ENCODE data around the gene GRAMD1B.
"Not testable (repeated sequence)": the region's sequence is repeated elsewhere in the genome, so short reads cannot be mapped to it uniquely, and the experiment has no call there.

GRAMD1B gene

GRCh38 chr11:123452794-123453193, 22.7 kb downstream of the GRAMD1B start:
- Histone ChIP-seq H3K4me1 (ENCODE audit: control insufficient read depth, low read depth, low read length) (peaks cover 6% of the 10 kb centered on the region), H3K27me3 (ENCODE audit: control insufficient read depth, insufficient read depth, low read length) (no peaks in the 10 kb centered on the region), H3K9ac (ENCODE audit: low read length) (no peak overlapping the region), H3K4me3 (ENCODE audit: low read length) (no peak overlapping the region), H3K36me3 (ENCODE audit: control insufficient read depth, low read depth, low read length) (no peaks in the 10 kb centered on the region), H3K9me3 (ENCODE audit: control insufficient read depth, low read depth, low read length) (no peaks in the 10 kb centered on the region), H3K27ac (ENCODE audit: low read length) (no peak overlapping the region)

- H3K4me3 ChIP-seq (ENCODE audit: low read length): no peak overlapping the region
- H3K9ac ChIP-seq (ENCODE audit: low read length): no peak overlapping the region
- peaks cover 6% of the 10 kb centered on the region for H3K4me1 ChIP-seq (ENCODE audit: control insufficient read depth, low read depth, low read length)
- no peak overlapping the region for H3K27ac ChIP-seq (ENCODE audit: low read length)
- no peaks in the 10 kb centered on the region for H3K36me3 ChIP-seq (ENCODE audit: control insufficient read depth, low read depth, low read length)
- H3K27me3 ChIP-seq (ENCODE audit: control insufficient read depth, insufficient read depth, low read length): no peaks in the 10 kb centered on the region
- no peaks in the 10 kb centered on the region for H3K9me3 ChIP-seq (ENCODE audit: control insufficient read depth, low read depth, low read length)
These were observed 24.1 kb downstream of the GRAMD1B start for GRCh38 chr11:123454060-123454651.

DNA sequence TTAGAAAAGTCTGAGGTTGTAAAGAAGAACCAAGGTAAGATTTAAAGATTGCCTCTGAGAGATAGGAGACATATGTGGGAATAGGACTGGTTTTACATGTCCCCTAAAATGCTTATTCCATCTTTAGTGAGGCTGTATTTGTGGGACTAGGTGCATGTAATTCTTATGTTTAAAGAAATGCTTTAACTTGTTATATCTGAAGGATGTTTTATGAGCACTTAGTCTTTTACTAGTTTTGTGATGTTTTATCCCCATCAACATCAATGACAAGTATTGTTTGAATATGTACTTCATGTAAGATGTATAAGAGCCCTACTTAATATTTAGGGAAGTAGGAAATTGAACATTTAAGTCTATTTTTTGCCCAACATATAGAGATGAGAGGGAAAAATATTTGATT, 24.7 kb downstream of the GRAMD1B start:
- H3K27me3 ChIP-seq (ENCODE audit: control insufficient read depth, insufficient read depth, low read length): no peaks in the 10 kb centered on the region
- H3K27ac ChIP-seq (ENCODE audit: low read length): no peak overlapping the region
- no peak overlapping the region for H3K4me3 ChIP-seq (ENCODE audit: low read length)
- H3K9me3 ChIP-seq (ENCODE audit: control insufficient read depth, low read depth, low read length): no peaks in the 10 kb centered on the region
- H3K36me3 ChIP-seq (ENCODE audit: control insufficient read depth, low read depth, low read length): no peaks in the 10 kb centered on the region
- H3K4me1 ChIP-seq (ENCODE audit: control insufficient read depth, low read depth, low read length): peaks cover 6% of the 10 kb centered on the region
- H3K9ac ChIP-seq (ENCODE audit: low read length): no peak overlapping the region

DNA sequence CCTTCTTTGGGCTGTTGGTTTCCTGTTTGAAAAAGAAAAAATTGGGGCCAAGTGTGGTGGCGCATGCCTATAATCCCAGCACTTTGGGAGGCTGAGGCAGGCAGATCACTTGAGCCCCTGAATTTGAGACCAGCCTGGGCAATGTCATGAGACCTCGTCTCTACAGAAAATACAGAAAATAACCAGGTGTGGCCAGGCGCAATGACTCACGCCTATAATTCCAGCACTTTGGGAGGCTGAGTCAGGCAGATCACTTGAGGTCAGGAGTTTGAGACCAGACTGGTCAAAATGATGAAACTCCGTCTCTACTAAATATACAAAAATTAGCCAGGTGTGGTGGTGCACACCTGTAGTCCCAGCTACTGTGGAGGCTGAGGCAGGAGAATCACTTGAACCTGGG, 26.4 kb downstream of the GRAMD1B start:
- not testable (repeated sequence) for H3K4me1 ChIP-seq (ENCODE audit: control insufficient read depth, low read depth, low read length); H3K4me3 ChIP-seq (ENCODE audit: low read length); H3K27me3 ChIP-seq (ENCODE audit: control insufficient read depth, insufficient read depth, low read length); H3K9ac ChIP-seq (ENCODE audit: low read length); H3K9me3 ChIP-seq (ENCODE audit: control insufficient read depth, low read depth, low read length); H3K27ac ChIP-seq (ENCODE audit: low read length); H3K36me3 ChIP-seq (ENCODE audit: control insufficient read depth, low read depth, low read length)

GRCh38 chr11:123457187-123457770, 27.2 kb downstream of the GRAMD1B start:
- Histone ChIP-seq H3K4me3 (ENCODE audit: low read length) (no peak overlapping the region), H3K9me3 (ENCODE audit: control insufficient read depth, low read depth, low read length) (no peaks in the 10 kb centered on the region), H3K9ac (ENCODE audit: low read length) (no peak overlapping the region), H3K27me3 (ENCODE audit: control insufficient read depth, insufficient read depth, low read length) (no peaks in the 10 kb centered on the region), H3K4me1 (ENCODE audit: control insufficient read depth, low read depth, low read length) (peaks cover 6% of the 10 kb centered on the region), H3K36me3 (ENCODE audit: control insufficient read depth, low read depth, low read length) (no peaks in the 10 kb centered on the region), H3K27ac (ENCODE audit: low read length) (no peak overlapping the region)

DNA sequence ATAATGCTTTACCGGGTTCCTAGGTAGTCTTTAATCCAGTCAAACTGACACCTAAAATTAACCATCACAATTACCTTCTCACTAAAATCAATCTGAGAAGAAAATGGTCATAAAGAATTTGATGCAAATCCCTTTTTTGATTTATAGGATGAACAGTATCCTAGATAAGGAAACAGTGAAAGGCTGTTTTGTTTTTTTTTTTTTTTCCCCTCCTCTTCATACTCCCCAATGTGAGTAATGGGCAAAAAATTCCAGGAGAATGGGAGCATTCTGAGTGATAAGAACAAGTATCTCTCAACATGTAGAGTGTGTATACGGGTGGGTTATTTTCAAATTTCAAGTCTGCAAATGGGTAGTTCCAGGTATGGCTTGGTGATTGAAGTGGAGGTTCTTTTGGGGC, 28.4 kb downstream of the GRAMD1B start:
- Histone ChIP-seq H3K4me1 (ENCODE audit: control insufficient read depth, low read depth, low read length) (peaks cover 6% of the 10 kb centered on the region), H3K9ac (ENCODE audit: low read length) (no peak overlapping the region), H3K27me3 (ENCODE audit: control insufficient read depth, insufficient read depth, low read length) (no peaks in the 10 kb centered on the region)

DNA sequence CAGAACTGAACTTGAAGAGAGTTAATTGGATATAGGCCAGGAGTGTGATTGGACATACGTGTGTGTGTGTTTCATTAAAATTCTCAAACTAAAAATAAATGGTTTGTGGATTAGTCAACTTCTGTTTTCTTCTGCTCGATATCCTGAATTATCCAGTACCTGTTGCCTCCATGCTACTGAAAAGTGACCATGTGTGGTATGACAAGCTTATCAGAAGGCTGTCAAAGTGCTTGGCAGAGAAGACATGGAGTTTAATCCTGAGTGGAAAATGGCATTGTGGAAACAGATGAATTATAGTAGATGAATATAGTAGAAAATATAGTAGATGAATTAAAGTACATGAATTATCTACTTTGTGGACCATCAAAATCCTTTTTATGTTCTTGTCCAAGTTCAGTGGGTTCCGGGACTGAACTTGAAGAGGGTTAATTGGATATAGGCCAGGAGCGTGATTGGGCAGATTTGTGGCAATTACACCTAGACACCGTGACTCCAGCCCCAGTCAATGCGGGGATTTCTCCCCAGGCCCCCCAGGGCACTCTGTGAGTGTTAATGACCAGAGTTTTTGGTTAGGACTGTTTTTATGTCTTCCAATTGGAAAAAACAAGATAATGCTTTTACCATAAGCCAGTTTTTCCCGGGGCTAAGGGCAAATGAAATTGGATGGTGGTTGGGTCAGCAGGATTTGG, 30.1 kb downstream of the GRAMD1B start:
- H3K9ac ChIP-seq (ENCODE audit: low read length): no peak overlapping the region
- no peaks in the 10 kb centered on the region for H3K4me1 ChIP-seq (ENCODE audit: control insufficient read depth, low read depth, low read length)
- H3K9me3 ChIP-seq (ENCODE audit: control insufficient read depth, low read depth, low read length): no peaks in the 10 kb centered on the region
- no peak overlapping the region for H3K4me3 ChIP-seq (ENCODE audit: low read length)
- no peaks in the 10 kb centered on the region for H3K27me3 ChIP-seq (ENCODE audit: control insufficient read depth, insufficient read depth, low read length)
- H3K27ac ChIP-seq (ENCODE audit: low read length): no peak overlapping the region
- no peaks in the 10 kb centered on the region for H3K36me3 ChIP-seq (ENCODE audit: control insufficient read depth, low read depth, low read length)

More for the DNA sequence above, 28.4 kb downstream of the GRAMD1B start:
- H3K27ac ChIP-seq (ENCODE audit: low read length): no peak overlapping the region
- H3K4me3 ChIP-seq (ENCODE audit: low read length): no peak overlapping the region
- no peaks in the 10 kb centered on the region for H3K36me3 ChIP-seq (ENCODE audit: control insufficient read depth, low read depth, low read length)
- H3K9me3 ChIP-seq (ENCODE audit: control insufficient read depth, low read depth, low read length): no peaks in the 10 kb centered on the region

GRCh38 chr11:123461164-123461563, 31.1 kb downstream of the GRAMD1B start:
- Histone ChIP-seq H3K36me3 (ENCODE audit: control insufficient read depth, low read depth, low read length) (no peaks in the 10 kb centered on the region), H3K27ac (ENCODE audit: low read length) (no peak overlapping the region), H3K9ac (ENCODE audit: low read length) (no peak overlapping the region), H3K9me3 (ENCODE audit: control insufficient read depth, low read depth, low read length) (no peaks in the 10 kb centered on the region), H3K27me3 (ENCODE audit: control insufficient read depth, insufficient read depth, low read length) (no peaks in the 10 kb centered on the region), H3K4me3 (ENCODE audit: low read length) (no peak overlapping the region), H3K4me1 (ENCODE audit: control insufficient read depth, low read depth, low read length) (no peaks in the 10 kb centered on the region)

- H3K9ac ChIP-seq (ENCODE audit: low read length); H3K36me3 ChIP-seq (ENCODE audit: control insufficient read depth, low read depth, low read length); H3K27ac ChIP-seq (ENCODE audit: low read length); H3K4me3 ChIP-seq (ENCODE audit: low read length); H3K27me3 ChIP-seq (ENCODE audit: control insufficient read depth, insufficient read depth, low read length); H3K4me1 ChIP-seq (ENCODE audit: control insufficient read depth, low read depth, low read length); H3K9me3 ChIP-seq (ENCODE audit: control insufficient read depth, low read depth, low read length): not testable (repeated sequence)
These were observed 35.6 kb downstream of the GRAMD1B start for GRCh38 chr11:123465667-123466066.

- H3K36me3 ChIP-seq (ENCODE audit: control insufficient read depth, low read depth, low read length); H3K4me3 ChIP-seq (ENCODE audit: low read length); H3K27ac ChIP-seq (ENCODE audit: low read length); H3K9me3 ChIP-seq (ENCODE audit: control insufficient read depth, low read depth, low read length); H3K9ac ChIP-seq (ENCODE audit: low read length); H3K27me3 ChIP-seq (ENCODE audit: control insufficient read depth, insufficient read depth, low read length); H3K4me1 ChIP-seq (ENCODE audit: control insufficient read depth, low read depth, low read length): not testable (repeated sequence)
These were observed 36.1 kb downstream of the GRAMD1B start for GRCh38 chr11:123466172-123466571.

DNA sequence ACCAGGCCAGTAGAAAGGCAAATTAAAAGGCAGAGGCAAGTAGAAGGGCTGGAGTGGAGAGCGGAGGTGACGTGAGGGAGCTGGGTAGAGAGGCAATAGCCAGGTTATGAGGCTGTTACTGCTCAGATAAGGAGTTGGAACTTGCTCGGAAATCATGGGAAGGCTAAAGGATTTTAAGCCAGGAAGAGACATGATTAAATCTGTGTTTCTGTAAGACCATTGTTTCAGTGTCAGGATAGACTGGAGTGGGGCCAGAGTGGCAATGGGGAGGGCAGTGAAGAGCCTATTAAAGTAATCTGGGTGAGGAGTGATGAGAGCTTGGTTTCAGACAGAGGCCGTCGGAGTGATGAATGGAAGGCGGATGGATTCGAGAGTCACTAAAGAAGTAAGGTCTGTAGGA, 39.0 kb downstream of the GRAMD1B start:
- no peaks in the 10 kb centered on the region for H3K4me1 ChIP-seq (ENCODE audit: control insufficient read depth, low read depth, low read length)
- no peak overlapping the region for H3K9ac ChIP-seq (ENCODE audit: low read length)

DNA sequence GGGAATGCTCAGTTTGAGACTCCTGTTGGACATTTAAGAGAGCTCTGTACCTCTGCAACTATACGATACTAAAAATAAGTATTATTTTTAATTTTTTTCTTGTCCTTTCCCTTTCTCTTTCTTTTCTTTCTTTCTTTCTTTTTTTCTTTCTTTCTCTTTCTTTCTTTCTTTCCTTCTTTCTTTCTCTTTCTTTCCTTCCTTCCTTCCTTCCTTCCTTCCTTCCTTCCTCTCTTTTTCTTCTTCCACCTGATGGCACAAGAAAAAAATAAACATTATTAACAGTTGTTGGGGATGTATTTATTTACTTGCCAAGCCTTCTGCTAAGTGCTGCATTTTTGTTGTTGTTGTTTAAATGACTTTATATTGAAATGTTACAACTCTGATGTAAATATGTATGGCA, 39.5 kb downstream of the GRAMD1B start:
- Histone ChIP-seq H3K36me3 (ENCODE audit: control insufficient read depth, low read depth, low read length) (no peaks in the 10 kb centered on the region), H3K27me3 (ENCODE audit: control insufficient read depth, insufficient read depth, low read length) (no peaks in the 10 kb centered on the region), H3K27ac (ENCODE audit: low read length) (no peak overlapping the region), H3K9ac (ENCODE audit: low read length) (no peak overlapping the region), H3K4me1 (ENCODE audit: control insufficient read depth, low read depth, low read length) (no peaks in the 10 kb centered on the region), H3K9me3 (ENCODE audit: control insufficient read depth, low read depth, low read length) (no peaks in the 10 kb centered on the region), H3K4me3 (ENCODE audit: low read length) (no peak overlapping the region)

More for the DNA sequence above, 39.0 kb downstream of the GRAMD1B start:
- Histone ChIP-seq H3K27me3 (ENCODE audit: control insufficient read depth, insufficient read depth, low read length) (no peaks in the 10 kb centered on the region), H3K9me3 (ENCODE audit: control insufficient read depth, low read depth, low read length) (no peaks in the 10 kb centered on the region), H3K27ac (ENCODE audit: low read length) (no peak overlapping the region), H3K4me3 (ENCODE audit: low read length) (no peak overlapping the region), H3K36me3 (ENCODE audit: control insufficient read depth, low read depth, low read length) (no peaks in the 10 kb centered on the region)

Measured in iPS-18a (cell line).